PFSK-1 (cell line): ENCODE data around the gene CLCF1.

Experiments
- POLR2AphosphoS5 ChIP-seq: IDR thresholded peaks from 2 replicates; pipeline ENCODE4 v1.6.1; 2012; ENCODE audit warnings: low read depth, mild to moderate bottlenecking, control low read depth, low read length, moderate library complexity
- SIN3A ChIP-seq: IDR thresholded peaks from 2 replicates; pipeline ENCODE4 v1.6.1; 2012; ENCODE audit warnings: mild to moderate bottlenecking, low read length, moderate library complexity, borderline replicate concordance; ENCODE audit not compliant: insufficient read depth
- TF ChIP-seq, protein P1 (sequence below), 2 experiments: IDR thresholded peaks; 2 replicates each; pipeline versions ENCODE4 v1.6.1 to v1.8.0; 2011 to 2012; ENCODE audit warnings: low read depth in 2 of 2, low read length in 2 of 2, control low read depth in 1 of 2, inconsistent platforms in 1 of 2, mild to moderate bottlenecking in 1 of 2, moderate library complexity in 1 of 2; ENCODE audit not compliant: insufficient read depth in 1 of 2

DNA sequence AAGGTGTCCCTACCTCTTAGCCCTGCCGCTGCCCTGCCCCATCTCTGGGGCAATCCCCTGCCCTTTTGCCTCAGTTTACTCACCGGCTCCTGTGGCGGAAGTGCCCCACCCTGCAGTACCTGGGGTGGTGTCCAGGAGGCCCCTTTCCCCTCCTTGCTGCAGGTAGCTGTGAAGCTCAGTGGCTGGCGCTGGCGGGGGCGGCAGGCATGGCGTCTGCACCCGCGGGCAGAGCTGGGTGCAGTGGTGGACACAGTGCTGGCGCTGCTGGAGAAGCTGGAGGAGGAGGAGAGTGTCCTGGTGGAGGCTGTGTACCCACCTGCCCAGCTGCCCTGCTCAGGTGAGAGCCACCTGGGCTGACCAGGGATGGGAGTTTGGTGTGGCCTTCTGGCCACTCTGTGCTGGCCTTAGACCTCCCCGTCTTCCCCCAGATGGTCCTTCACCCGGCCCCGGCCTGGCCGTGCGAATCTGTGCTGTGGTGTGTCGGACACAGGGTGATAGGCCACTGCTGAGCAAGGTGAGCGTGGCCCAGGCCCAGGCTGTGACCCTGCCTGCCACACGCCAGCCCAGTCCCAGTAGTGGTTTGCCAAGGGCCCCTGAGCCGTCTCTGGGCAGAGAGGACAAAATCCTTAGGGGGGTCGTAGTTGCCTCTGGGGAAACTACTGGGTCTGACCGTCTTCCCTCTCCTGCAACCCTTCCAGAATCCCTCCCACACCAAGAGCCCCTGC, 46.1 kb upstream of the CLCF1 start:
- no peak for TF ChIP-seq SIN3A
- TF ChIP-seq, protein P1, sequence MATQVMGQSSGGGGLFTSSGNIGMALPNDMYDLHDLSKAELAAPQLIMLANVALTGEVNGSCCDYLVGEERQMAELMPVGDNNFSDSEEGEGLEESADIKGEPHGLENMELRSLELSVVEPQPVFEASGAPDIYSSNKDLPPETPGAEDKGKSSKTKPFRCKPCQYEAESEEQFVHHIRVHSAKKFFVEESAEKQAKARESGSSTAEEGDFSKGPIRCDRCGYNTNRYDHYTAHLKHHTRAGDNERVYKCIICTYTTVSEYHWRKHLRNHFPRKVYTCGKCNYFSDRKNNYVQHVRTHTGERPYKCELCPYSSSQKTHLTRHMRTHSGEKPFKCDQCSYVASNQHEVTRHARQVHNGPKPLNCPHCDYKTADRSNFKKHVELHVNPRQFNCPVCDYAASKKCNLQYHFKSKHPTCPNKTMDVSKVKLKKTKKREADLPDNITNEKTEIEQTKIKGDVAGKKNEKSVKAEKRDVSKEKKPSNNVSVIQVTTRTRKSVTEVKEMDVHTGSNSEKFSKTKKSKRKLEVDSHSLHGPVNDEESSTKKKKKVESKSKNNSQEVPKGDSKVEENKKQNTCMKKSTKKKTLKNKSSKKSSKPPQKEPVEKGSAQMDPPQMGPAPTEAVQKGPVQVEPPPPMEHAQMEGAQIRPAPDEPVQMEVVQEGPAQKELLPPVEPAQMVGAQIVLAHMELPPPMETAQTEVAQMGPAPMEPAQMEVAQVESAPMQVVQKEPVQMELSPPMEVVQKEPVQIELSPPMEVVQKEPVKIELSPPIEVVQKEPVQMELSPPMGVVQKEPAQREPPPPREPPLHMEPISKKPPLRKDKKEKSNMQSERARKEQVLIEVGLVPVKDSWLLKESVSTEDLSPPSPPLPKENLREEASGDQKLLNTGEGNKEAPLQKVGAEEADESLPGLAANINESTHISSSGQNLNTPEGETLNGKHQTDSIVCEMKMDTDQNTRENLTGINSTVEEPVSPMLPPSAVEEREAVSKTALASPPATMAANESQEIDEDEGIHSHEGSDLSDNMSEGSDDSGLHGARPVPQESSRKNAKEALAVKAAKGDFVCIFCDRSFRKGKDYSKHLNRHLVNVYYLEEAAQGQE (IDR thresholded peaks at IDR 0.05; ENCODE audit: insufficient read depth in 1 of 2, low read depth in 2 of 2, low read length in 2 of 2): no peak
- TF ChIP-seq POLR2AphosphoS5: no peak
